GM19467 (cell line): ENCODE measurements around the gene MYO9B.
"Not testable (repeated sequence)": the region's sequence is repeated elsewhere in the genome, so short reads cannot be mapped to it uniquely, and the experiment has no call there.

Source experiments
- ATAC-seq: cut with Tn5 transposase; IDR thresholded peaks from one replicate; pipeline ENCODE4 v1.9.1; 2021; ENCODE audit warnings: mild to moderate bottlenecking, moderate library complexity; ENCODE audit not compliant: unreplicated experiment

The MYO9B gene

GRCh38 chr19:17138052-17138846, 62.7 kb downstream of the MYO9B start:
- ATAC-seq = not testable (repeated sequence)

GRCh38 chr19:17138937-17139598, 63.5 kb downstream of the MYO9B start:
- ATAC-seq = no peak

GRCh38 chr19:17144771-17145170, 69.2 kb downstream of the MYO9B start:
- ATAC-seq = not testable (repeated sequence)

GRCh38 chr19:17145546-17146497, 70.2 kb downstream of the MYO9B start:
- ATAC-seq = no peak

- no peak for ATAC-seq
These were observed 72.6 kb downstream of the MYO9B start for GRCh38 chr19:17148130-17148529.

GRCh38 chr19:17149393-17150135, 74.0 kb downstream of the MYO9B start:
- no peak for ATAC-seq

GRCh38 chr19:17153996-17154395, 78.4 kb downstream of the MYO9B start:
- no peak for ATAC-seq

- ATAC-seq = no peak
These were observed 79.7 kb downstream of the MYO9B start for GRCh38 chr19:17155251-17155650.

GRCh38 chr19:17156296-17156946, 80.8 kb downstream of the MYO9B start:
- no peak for ATAC-seq

- no peak for ATAC-seq
These were observed 81.3 kb downstream of the MYO9B start for GRCh38 chr19:17156947-17157302.

GRCh38 chr19:17158584-17158983, 83.0 kb downstream of the MYO9B start:
- no peak for ATAC-seq

- no peak for ATAC-seq
These were observed 84.2 kb downstream of the MYO9B start for GRCh38 chr19:17159466-17160393.

GRCh38 chr19:17160908-17161307, 85.3 kb downstream of the MYO9B start:
- no peak for ATAC-seq

- ATAC-seq = not testable (repeated sequence)
These were observed 86.6 kb downstream of the MYO9B start for GRCh38 chr19:17162131-17162530.

GRCh38 chr19:17162580-17162979, 87.0 kb downstream of the MYO9B start:
- no peak for ATAC-seq

- no peak for ATAC-seq
These were observed 88.1 kb downstream of the MYO9B start for GRCh38 chr19:17163652-17164051.

GRCh38 chr19:17164639-17165038, 89.1 kb downstream of the MYO9B start:
- no peak for ATAC-seq

- ATAC-seq = no peak
These were observed 90.1 kb downstream of the MYO9B start for GRCh38 chr19:17165715-17166114.
